ENCODE results near the gene SUCO.

The SUCO gene

DNA sequence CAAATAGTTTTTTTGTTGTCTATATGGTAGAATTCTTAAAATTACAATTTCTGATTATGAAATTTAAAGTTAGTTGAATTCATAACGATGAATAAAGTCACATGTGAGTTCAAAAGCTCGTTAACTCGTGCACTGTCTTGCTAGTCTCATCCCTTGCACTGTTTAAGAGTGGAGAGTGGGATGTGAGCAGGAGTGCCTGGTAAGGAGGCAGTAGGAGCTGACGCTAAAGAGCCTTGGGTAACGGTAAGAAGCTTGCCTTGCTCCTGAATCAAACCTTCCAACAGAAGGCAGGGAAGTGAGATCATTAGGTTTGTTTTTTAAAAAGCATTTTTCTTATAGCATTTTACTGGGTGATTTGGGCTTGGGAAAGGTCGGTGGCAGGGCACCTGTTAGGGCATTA, 123.6 kb downstream of the SUCO start:
- no peak for DNase-seq

DNA sequence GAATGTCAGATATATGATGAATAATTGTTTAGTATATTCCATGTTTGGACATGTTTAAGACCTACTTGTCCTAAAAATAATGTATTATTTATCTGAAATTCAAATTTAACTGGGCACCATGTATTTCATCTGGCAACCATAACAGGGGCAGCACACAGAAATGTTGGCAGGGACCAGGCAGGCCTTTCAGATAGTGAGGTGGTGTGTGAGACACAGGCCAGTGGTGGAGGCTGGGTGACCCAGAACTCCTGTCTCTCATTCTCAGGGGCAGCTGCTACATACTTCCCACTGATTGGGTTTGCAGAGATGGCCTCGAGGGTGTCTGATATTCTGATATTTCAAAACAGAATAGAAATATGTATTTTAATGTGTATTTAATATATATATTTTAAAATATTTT, 124.6 kb downstream of the SUCO start:
- no peak for DNase-seq

DNA sequence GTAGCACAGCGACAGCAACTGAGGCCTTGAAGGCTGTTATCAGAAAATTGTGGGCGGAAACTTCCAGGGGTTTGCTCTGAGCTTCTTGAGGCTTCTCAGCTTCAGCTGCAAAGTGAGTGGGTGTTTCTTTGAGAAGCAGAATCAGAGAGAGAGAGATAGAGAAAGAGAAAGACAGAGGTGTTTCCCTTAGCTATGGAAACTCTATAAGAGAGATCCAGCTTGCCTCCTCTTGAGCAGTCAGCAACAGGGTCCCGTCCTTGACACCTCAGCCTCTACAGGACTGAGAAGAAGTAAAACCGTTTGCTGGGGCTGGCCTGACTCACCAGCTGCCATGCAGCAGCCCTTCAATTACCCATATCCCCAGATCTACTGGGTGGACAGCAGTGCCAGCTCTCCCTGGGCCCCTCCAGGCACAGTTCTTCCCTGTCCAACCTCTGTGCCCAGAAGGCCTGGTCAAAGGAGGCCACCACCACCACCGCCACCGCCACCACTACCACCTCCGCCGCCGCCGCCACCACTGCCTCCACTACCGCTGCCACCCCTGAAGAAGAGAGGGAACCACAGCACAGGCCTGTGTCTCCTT, 126.0 kb downstream of the SUCO start, which contains the start of gene FASLG:
Gene FASLG (plus strand): TSS at position 233 of the 583 bp plus-strand sequence. CDS start 99 bp downstream, at position 332.
- DNase-seq, result no peak

DNA sequence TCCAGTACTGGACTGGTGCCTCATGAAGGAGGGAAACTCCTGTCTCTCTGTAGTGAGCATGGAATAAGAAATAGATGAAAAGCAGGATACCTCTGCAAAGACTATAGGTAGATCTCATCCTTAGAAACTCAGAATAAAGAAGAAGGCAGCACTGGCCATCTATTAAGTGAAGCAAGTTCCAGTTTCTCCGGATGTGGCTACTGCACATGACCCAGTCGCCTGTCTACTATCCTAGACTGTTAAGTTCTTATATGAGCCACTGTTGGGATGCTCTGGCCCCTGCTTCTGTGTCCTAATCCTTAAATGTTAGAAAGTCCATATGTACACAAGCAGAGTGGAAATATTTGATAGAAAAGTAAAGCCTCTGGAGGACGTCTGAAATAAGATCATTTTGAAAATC, 128.2 kb downstream of the SUCO start:
- DNase-seq, result no peak

Measured in NCI-H510A treated with DMSO at 0.1 percent for 48 hours (cell line).